ENCODE data around the gene CLDND2. TPM values are rescaled to one million over a fixed set of nuclear protein-coding genes. Genes with fewer than 3 reads are reported as not detected.

CLDND2 gene
- total and polyA plus RNA-seq, 10 of the 15 experiments (the other 5 are each of a cell fraction or from before 2014, with no cell fraction given) = 0.24 to 7.1 (median 1.8) TPM; not detected in 1

DNA sequence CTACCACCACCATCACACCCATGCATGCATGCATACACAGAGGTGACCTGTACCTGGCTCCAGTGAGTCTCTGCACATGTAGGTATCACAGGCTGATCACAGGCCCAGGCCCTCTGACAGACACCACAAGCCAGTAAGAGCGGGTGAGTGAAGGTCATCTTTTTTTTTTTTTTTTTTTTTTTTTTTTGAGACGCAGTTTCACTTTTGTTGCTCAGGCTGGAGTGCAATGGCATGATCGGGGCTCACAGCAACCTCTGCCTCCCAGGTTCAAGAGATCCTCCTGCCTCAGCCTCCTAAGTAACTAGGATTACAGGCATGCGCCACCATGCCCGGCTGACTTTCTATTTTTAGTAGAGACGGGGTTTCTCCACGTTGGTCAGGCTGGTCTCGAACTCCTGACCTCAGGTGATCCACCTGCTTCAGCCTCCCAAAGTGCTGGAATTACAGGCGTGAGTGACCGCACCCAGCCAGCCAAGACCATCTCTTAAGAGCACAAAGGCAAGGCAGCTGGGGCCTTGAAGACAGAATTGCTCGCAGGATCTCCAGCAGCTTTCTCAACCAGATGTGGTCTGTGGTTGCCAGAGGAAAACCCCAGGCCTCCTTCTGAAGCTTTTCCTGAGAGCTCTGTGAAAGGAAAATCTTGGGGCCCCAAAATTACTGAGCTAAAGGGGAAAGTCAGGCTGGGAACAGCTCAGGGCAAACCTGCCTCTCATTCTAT is 6.9 kb upstream of the CLDND2 start (continued):
- no peak for TF ChIP-seq CUX1 (IDR thresholded peaks at IDR 0.05; ENCODE audit: insufficient replicate concordance, low read depth, low read length)
- TF ChIP-seq PBX3 (IDR thresholded peaks at IDR 0.05; ENCODE audit: insufficient replicate concordance, low read depth, low read length) = no peak
- TF ChIP-seq IKZF1 (conservative IDR thresholded peaks at IDR 0.05) = peak; percentile 93
- TF ChIP-seq ZSCAN29 (IDR thresholded peaks at IDR 0.05) = no peak
- no peak for TF ChIP-seq NFXL1 (IDR thresholded peaks at IDR 0.05; ENCODE audit: borderline replicate concordance)
- no peak for TF ChIP-seq WRNIP1 (IDR thresholded peaks at IDR 0.05; ENCODE audit: borderline replicate concordance, low read depth, low read length)
- no peak for TF ChIP-seq ATF3 (IDR thresholded peaks at IDR 0.05; ENCODE audit: borderline replicate concordance, extremely low read depth, low read depth, low read length)
- TF ChIP-seq TCF3 (IDR thresholded peaks at IDR 0.05; ENCODE audit: borderline replicate concordance, insufficient read depth, low read depth, low read length) = no peak
- TF ChIP-seq, protein P1, sequence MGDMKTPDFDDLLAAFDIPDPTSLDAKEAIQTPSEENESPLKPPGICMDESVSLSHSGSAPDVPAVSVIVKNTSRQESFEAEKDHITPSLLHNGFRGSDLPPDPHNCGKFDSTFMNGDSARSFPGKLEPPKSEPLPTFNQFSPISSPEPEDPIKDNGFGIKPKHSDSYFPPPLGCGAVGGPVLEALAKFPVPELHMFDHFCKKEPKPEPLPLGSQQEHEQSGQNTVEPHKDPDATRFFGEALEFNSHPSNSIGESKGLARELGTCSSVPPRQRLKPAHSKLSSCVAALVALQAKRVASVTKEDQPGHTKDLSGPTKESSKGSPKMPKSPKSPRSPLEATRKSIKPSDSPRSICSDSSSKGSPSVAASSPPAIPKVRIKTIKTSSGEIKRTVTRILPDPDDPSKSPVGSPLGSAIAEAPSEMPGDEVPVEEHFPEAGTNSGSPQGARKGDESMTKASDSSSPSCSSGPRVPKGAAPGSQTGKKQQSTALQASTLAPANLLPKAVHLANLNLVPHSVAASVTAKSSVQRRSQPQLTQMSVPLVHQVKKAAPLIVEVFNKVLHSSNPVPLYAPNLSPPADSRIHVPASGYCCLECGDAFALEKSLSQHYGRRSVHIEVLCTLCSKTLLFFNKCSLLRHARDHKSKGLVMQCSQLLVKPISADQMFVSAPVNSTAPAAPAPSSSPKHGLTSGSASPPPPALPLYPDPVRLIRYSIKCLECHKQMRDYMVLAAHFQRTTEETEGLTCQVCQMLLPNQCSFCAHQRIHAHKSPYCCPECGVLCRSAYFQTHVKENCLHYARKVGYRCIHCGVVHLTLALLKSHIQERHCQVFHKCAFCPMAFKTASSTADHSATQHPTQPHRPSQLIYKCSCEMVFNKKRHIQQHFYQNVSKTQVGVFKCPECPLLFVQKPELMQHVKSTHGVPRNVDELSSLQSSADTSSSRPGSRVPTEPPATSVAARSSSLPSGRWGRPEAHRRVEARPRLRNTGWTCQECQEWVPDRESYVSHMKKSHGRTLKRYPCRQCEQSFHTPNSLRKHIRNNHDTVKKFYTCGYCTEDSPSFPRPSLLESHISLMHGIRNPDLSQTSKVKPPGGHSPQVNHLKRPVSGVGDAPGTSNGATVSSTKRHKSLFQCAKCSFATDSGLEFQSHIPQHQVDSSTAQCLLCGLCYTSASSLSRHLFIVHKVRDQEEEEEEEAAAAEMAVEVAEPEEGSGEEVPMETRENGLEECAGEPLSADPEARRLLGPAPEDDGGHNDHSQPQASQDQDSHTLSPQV (IDR thresholded peaks at IDR 0.05) = no peak
- no peak for TF ChIP-seq ESRRA (IDR thresholded peaks at IDR 0.05; ENCODE audit: low read length)
- TF ChIP-seq SUZ12 (IDR thresholded peaks at IDR 0.05; ENCODE audit: unreplicated experiment) = no peak
- TF ChIP-seq STAT3 (IDR thresholded peaks at IDR 0.05; ENCODE audit: low read depth, low read length) = no peak
- peak; percentile 88 for TF ChIP-seq CBFB (IDR thresholded peaks at IDR 0.05; ENCODE audit: low read depth)
- TF ChIP-seq, protein P2, sequence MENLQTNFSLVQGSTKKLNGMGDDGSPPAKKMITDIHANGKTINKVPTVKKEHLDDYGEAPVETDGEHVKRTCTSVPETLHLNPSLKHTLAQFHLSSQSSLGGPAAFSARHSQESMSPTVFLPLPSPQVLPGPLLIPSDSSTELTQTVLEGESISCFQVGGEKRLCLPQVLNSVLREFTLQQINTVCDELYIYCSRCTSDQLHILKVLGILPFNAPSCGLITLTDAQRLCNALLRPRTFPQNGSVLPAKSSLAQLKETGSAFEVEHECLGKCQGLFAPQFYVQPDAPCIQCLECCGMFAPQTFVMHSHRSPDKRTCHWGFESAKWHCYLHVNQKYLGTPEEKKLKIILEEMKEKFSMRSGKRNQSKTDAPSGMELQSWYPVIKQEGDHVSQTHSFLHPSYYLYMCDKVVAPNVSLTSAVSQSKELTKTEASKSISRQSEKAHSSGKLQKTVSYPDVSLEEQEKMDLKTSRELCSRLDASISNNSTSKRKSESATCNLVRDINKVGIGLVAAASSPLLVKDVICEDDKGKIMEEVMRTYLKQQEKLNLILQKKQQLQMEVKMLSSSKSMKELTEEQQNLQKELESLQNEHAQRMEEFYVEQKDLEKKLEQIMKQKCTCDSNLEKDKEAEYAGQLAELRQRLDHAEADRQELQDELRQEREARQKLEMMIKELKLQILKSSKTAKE (IDR thresholded peaks at IDR 0.05; ENCODE audit: low read depth, poor library complexity, severe bottlenecking) = peak; percentile 33
- TF ChIP-seq NFYB (IDR thresholded peaks at IDR 0.05; ENCODE audit: insufficient read depth, low read depth, low read length) = no peak
